Fibroblast of villous mesenchyme (primary cell): ENCODE data around the gene GLP1R. TPM values are rescaled to one million over a fixed set of nuclear protein-coding genes. Genes with fewer than 3 reads are reported as not detected.

Source experiments
- DNase-seq: peaks from one replicate; pipeline ENCODE4 v3.0.0-alpha.2; 2010; ENCODE audit warnings: low read depth
- H3K4me3 ChIP-seq: 2 replicates; pipeline ENCODE4 v1.5.1; 2011; ENCODE audit warnings: low read depth, mild to moderate bottlenecking, low read length
- CTCF ChIP-seq: IDR thresholded peaks from 2 replicates; pipeline ENCODE4 v1.5.1; 2012; ENCODE audit warnings: low read depth, mild to moderate bottlenecking, low read length; ENCODE audit not compliant: insufficient read depth
- total RNA-seq: library from RNA; depleted of rRNA; stranded (reverse); fragments of >200 nt; gene quantifications from 2 replicates; pipeline ENCODE4 v1.2.3, GENCODE V29; 2012

GLP1R gene
- total RNA-seq, 1 donor, result not detected

- no peak for TF ChIP-seq CTCF
- H3K4me3 ChIP-seq, result no peak overlapping the region
- DNase-seq, result no peak
Observed at GRCh38 chr6:39104528-39104927, 55.9 kb downstream of the GLP1R start.

GRCh38 chr6:39107034-39107433 lies 58.5 kb downstream of the GLP1R start:
- TF ChIP-seq CTCF, result no peak
- no peak for DNase-seq
- H3K4me3 ChIP-seq, result no peak overlapping the region

GRCh38 chr6:39107641-39108040 lies 59.1 kb downstream of the GLP1R start:
- TF ChIP-seq CTCF, result no peak
- no peak for DNase-seq
- H3K4me3 ChIP-seq, result no peak overlapping the region

GRCh38 chr6:39108041-39108839 lies 59.7 kb downstream of the GLP1R start:
- TF ChIP-seq CTCF, result no peak
- H3K4me3 ChIP-seq, result no peak overlapping the region
- no peak for DNase-seq

GRCh38 chr6:39111280-39111679 lies 62.7 kb downstream of the GLP1R start:
- no peak for TF ChIP-seq CTCF
- no peak for DNase-seq
- H3K4me3 ChIP-seq, result no peak overlapping the region

- H3K4me3 ChIP-seq, result no peak overlapping the region
- no peak for TF ChIP-seq CTCF
- DNase-seq, result no peak
Observed at GRCh38 chr6:39113788-39114187, 65.2 kb downstream of the GLP1R start.

GRCh38 chr6:39114388-39114703 lies 65.8 kb downstream of the GLP1R start:
- DNase-seq, result no peak
- no peak for TF ChIP-seq CTCF
- peak overlapping the region; percentile 84 for H3K4me3 ChIP-seq
